ENCODE data around the gene CCDC87.
"Not testable (repeated sequence)": the region's sequence is repeated elsewhere in the genome, so short reads cannot be mapped to it uniquely, and the experiment has no call there.

The CCDC87 gene

GRCh38 chr11:66548041-66548440, 44.8 kb downstream of the CCDC87 start:
- no peak for TF ChIP-seq CTCF (IDR thresholded peaks at IDR 0.05)
- H3K4me3 ChIP-seq (ENCODE audit: low read depth in 1 of 2, low read length in 1 of 2): no peak overlapping the region
- no peaks in the 10 kb centered on the region for H3K9me3 ChIP-seq
- peaks cover 30 to 35% of the 10 kb centered on the region in 2 experiments for H3K4me1 ChIP-seq (ENCODE audit: control insufficient read depth in 1 of 2, insufficient read depth in 1 of 2, low read depth in 1 of 2, low read length in 1 of 2)
- peaks cover 32% of the 10 kb centered on the region for H3K27me3 ChIP-seq
- H3K36me3 ChIP-seq: no peaks in the 10 kb centered on the region
- H3K27ac ChIP-seq: no peak overlapping the region

- Histone ChIP-seq H3K27ac (no peak overlapping the region), H3K27me3 (peaks cover 32% of the 10 kb centered on the region), H3K4me1 (ENCODE audit: control insufficient read depth in 1 of 2, insufficient read depth in 1 of 2, low read depth in 1 of 2, low read length in 1 of 2) (peaks cover 30 to 35% of the 10 kb centered on the region in 2 experiments), H3K36me3 (no peaks in the 10 kb centered on the region), H3K9me3 (no peaks in the 10 kb centered on the region), H3K4me3 (ENCODE audit: low read depth in 1 of 2, low read length in 1 of 2) (no peak overlapping the region)
- TF ChIP-seq CTCF (IDR thresholded peaks at IDR 0.05): no peak
Observed at GRCh38 chr11:66547662-66548009, 45.2 kb downstream of the CCDC87 start.

GRCh38 chr11:66546966-66547661, 45.7 kb downstream of the CCDC87 start:
- no peak overlapping the region for H3K27ac ChIP-seq
- no peak for TF ChIP-seq CTCF (IDR thresholded peaks at IDR 0.05)
- H3K4me1 ChIP-seq (ENCODE audit: control insufficient read depth in 1 of 2, insufficient read depth in 1 of 2, low read depth in 1 of 2, low read length in 1 of 2): peaks cover 30 to 35% of the 10 kb centered on the region in 2 experiments
- H3K27me3 ChIP-seq: peaks cover 32% of the 10 kb centered on the region
- H3K36me3 ChIP-seq: no peaks in the 10 kb centered on the region
- no peaks in the 10 kb centered on the region for H3K9me3 ChIP-seq
- H3K4me3 ChIP-seq (ENCODE audit: low read depth in 1 of 2, low read length in 1 of 2): no peak overlapping the region

GRCh38 chr11:66546368-66546965, 46.4 kb downstream of the CCDC87 start, which contains the start of gene ACTN3:
Gene ACTN3, plus strand, starts transcription at chr11:66546903. Its CDS starts 35 bp downstream, at chr11:66546938.
- Histone ChIP-seq H3K9me3 (no peaks in the 10 kb centered on the region), H3K4me1 (ENCODE audit: control insufficient read depth in 1 of 2, insufficient read depth in 1 of 2, low read depth in 1 of 2, low read length in 1 of 2) (peaks cover 30 to 35% of the 10 kb centered on the region in 2 experiments), H3K27ac (peak within 1 kb of the TSS; percentile 83), H3K36me3 (no peaks in the 10 kb centered on the region), H3K27me3 (peaks cover 32% of the 10 kb centered on the region), H3K4me3 (ENCODE audit: low read depth in 1 of 2, low read length in 1 of 2) (peak within 1 kb of the TSS; percentile 84 to 86)
- no peak for TF ChIP-seq CTCF (IDR thresholded peaks at IDR 0.05)

GRCh38 chr11:66545701-66546367, 47.0 kb downstream of the CCDC87 start, which contains the start of gene ZDHHC24:
Gene ZDHHC24, minus strand, starts transcription at chr11:66546048. Its CDS starts 45 bp downstream, at chr11:66546003.
- Histone ChIP-seq H3K27ac (peak within 1 kb of the TSS; percentile 83), H3K27me3 (peaks cover 32% of the 10 kb centered on the region), H3K36me3 (no peaks in the 10 kb centered on the region), H3K9me3 (no peaks in the 10 kb centered on the region), H3K4me1 (ENCODE audit: control insufficient read depth in 1 of 2, insufficient read depth in 1 of 2, low read depth in 1 of 2, low read length in 1 of 2) (peaks cover 30 to 35% of the 10 kb centered on the region in 2 experiments), H3K4me3 (ENCODE audit: low read depth in 1 of 2, low read length in 1 of 2) (peak within 1 kb of the TSS; percentile 84 to 86)
- peak; percentile 45 for TF ChIP-seq CTCF (IDR thresholded peaks at IDR 0.05)

- not testable (repeated sequence) for H3K36me3 ChIP-seq, H3K9me3 ChIP-seq
- H3K4me1 ChIP-seq (ENCODE audit: control insufficient read depth in 1 of 2, insufficient read depth in 1 of 2, low read depth in 1 of 2, low read length in 1 of 2): peaks cover 30 to 35% of the 10 kb centered on the region in 2 experiments
- H3K4me3 ChIP-seq (ENCODE audit: low read depth in 1 of 2, low read length in 1 of 2): peak overlapping the region; percentile 84 to 86
- peaks cover 32% of the 10 kb centered on the region for H3K27me3 ChIP-seq
- H3K27ac ChIP-seq: peak overlapping the region; percentile 83
Observed at GRCh38 chr11:66544952-66545351, 47.9 kb downstream of the CCDC87 start.
